GM10847 (cell line): ENCODE data around the gene ARPP21.

Source experiments
- POLR2A ChIP-seq: IDR thresholded peaks from 2 replicates; pipeline ENCODE4 v1.6.1; 2011; ENCODE audit not compliant: insufficient read length; ENCODE audit errors: extremely low read depth

ARPP21 gene

GRCh38 chr3:35638251-35638979 lies 910 bp upstream of the ARPP21 start:
- TF ChIP-seq POLR2A, result no peak

GRCh38 chr3:35638980-35639253 lies 408 bp upstream of the ARPP21 start:
- no peak for TF ChIP-seq POLR2A

GRCh38 chr3:35640190-35641165 lies 1.2 kb downstream of the ARPP21 start:
- no peak for TF ChIP-seq POLR2A

- no peak for TF ChIP-seq POLR2A
Observed at GRCh38 chr3:35641331-35641730, 2.0 kb downstream of the ARPP21 start.

GRCh38 chr3:35641920-35642527 lies 2.7 kb downstream of the ARPP21 start:
- no peak for TF ChIP-seq POLR2A

GRCh38 chr3:35643495-35643894 lies 4.2 kb downstream of the ARPP21 start:
- TF ChIP-seq POLR2A, result no peak

GRCh38 chr3:35644451-35644850 lies 5.1 kb downstream of the ARPP21 start:
- TF ChIP-seq POLR2A, result no peak

GRCh38 chr3:35645189-35645588 lies 5.9 kb downstream of the ARPP21 start:
- TF ChIP-seq POLR2A, result no peak

- no peak for TF ChIP-seq POLR2A
Observed at GRCh38 chr3:35646081-35646480, 6.8 kb downstream of the ARPP21 start.

- no peak for TF ChIP-seq POLR2A
Observed at GRCh38 chr3:35647461-35647860, 8.1 kb downstream of the ARPP21 start.

- TF ChIP-seq POLR2A, result no peak
Observed at GRCh38 chr3:35648347-35648746, 9.0 kb downstream of the ARPP21 start.

- TF ChIP-seq POLR2A, result no peak
Observed at GRCh38 chr3:35649405-35649804, 10.1 kb downstream of the ARPP21 start.

- no peak for TF ChIP-seq POLR2A
Observed at GRCh38 chr3:35651426-35651825, 12.1 kb downstream of the ARPP21 start.

GRCh38 chr3:35651851-35652250 lies 12.5 kb downstream of the ARPP21 start:
- no peak for TF ChIP-seq POLR2A

GRCh38 chr3:35653347-35653746 lies 14.0 kb downstream of the ARPP21 start:
- TF ChIP-seq POLR2A, result no peak

- TF ChIP-seq POLR2A, result no peak
Observed at GRCh38 chr3:35654476-35654875, 15.2 kb downstream of the ARPP21 start.
